GM12878 (cell line): ENCODE measurements around the gene CRAT. TPM values are rescaled to one million over a fixed set of nuclear protein-coding genes. Genes with fewer than 3 reads are reported as not detected.

Experiments
- DPF2 ChIP-seq: fragments of 450-650 bp; IDR thresholded peaks from 2 replicates; pipeline ENCODE4 v1.6.1; 2017; ENCODE audit warnings: mild to moderate bottlenecking
- EGR1 ChIP-seq, 2 experiments: IDR thresholded peaks; 1 replicate in 1 of 2; 2 replicates in 1 of 2; pipeline ENCODE4 v1.6.1; 2011 to 2012; ENCODE audit warnings: low read depth in 2 of 2, low read length in 2 of 2, borderline replicate concordance in 1 of 2, mild to moderate bottlenecking in 1 of 2, moderate library complexity in 1 of 2
- GATAD2B ChIP-seq: fragments of 450-650 bp; conservative IDR thresholded peaks from 2 replicates; pipeline ENCODE4 v1.6.1; 2017; ENCODE audit warnings: low read depth, mild to moderate bottlenecking, moderate library complexity
- IKZF2 ChIP-seq, 2 experiments: fragments of 450-650 bp; IDR thresholded peaks; 2 replicates each; pipeline ENCODE4 v1.6.1; 2017; ENCODE audit warnings: mild to moderate bottlenecking in 2 of 2, moderate library complexity in 2 of 2
- JUND ChIP-seq: IDR thresholded peaks from 2 replicates; pipeline ENCODE4 v1.6.1; 2012; ENCODE audit warnings: low read depth, mild to moderate bottlenecking, low read length, improper control_type of control experiment, moderate library complexity
- NR2C1 ChIP-seq: fragments of 450-650 bp; IDR thresholded peaks from 2 replicates; pipeline ENCODE4 v1.6.1; 2017; ENCODE audit warnings: antibody characterized with exemption, mild to moderate bottlenecking, moderate library complexity
- POU2F2 ChIP-seq: IDR thresholded peaks from 3 replicates; pipeline ENCODE4 v1.6.1; 2011; ENCODE audit warnings: low read depth, mild to moderate bottlenecking, low read length, borderline replicate concordance
- RB1 ChIP-seq: fragments of 450-650 bp; formaldehyde crosslinking; IDR thresholded peaks from 2 replicates; pipeline ENCODE4 v1.6.1; 2017; ENCODE audit warnings: mild to moderate bottlenecking, borderline replicate concordance
- RFX5 ChIP-seq: IDR thresholded peaks from 2 replicates; pipeline ENCODE4 v1.6.1; 2011; ENCODE audit warnings: low read depth, low read length, improper control_type of control experiment
- YY1 ChIP-seq: IDR thresholded peaks from 2 replicates; pipeline ENCODE4 v1.6.1; 2011; ENCODE audit warnings: low read depth, mild to moderate bottlenecking, low read length
- ZSCAN29 ChIP-seq: fragments of 450-650 bp; IDR thresholded peaks from 2 replicates; pipeline ENCODE4 v1.6.1; 2017; ENCODE audit warnings: mild to moderate bottlenecking, moderate library complexity
- polyA plus RNA-seq, 11 experiments: library from polyadenylated mRNA; depleted of rRNA in 4 of 11; unstranded in 6 of 11; stranded (reverse) in 5 of 11; fragments of >200 nt; fragmentation: Nextera tagmentation in 4 of 11; fragmentation: Illumina TruSeq in 1 of 11; extraction: Ambion mirVana in 4 of 11; extraction: Trizol in 1 of 11; gene quantifications; 1 replicate in 1 of 11; 2 replicates in 10 of 11; pipeline versions ENCODE4 v1.2.1 to v1.2.3, GENCODE V29; 2011 to 2016; ENCODE audit warnings: inconsistent platforms in 2 of 11, missing spikeins in 2 of 11, low read depth in 1 of 11
- total RNA-seq, 4 experiments: library from RNA; depleted of rRNA in 3 of 4; stranded (reverse); fragments of >200 nt in 3 of 4; fragmentation: Illumina TruSeq in 1 of 4; extraction: Trizol in 1 of 4; gene quantifications; 2 replicates each; pipeline versions ENCODE4 v1.2.1 to v1.2.3, GENCODE V29; 2013 to 2021
- TF ChIP-seq, protein P1 (sequence below): fragments of 150-350 bp; IDR thresholded peaks from 2 replicates; pipeline ENCODE4 v1.6.1; 2016; ENCODE audit warnings: low read depth, low read length
- TF ChIP-seq, protein P2 (sequence below): IDR thresholded peaks from 2 replicates; pipeline ENCODE4 v1.6.1; 2012; ENCODE audit warnings: low read depth, low read length, improper control_type of control experiment
- TF ChIP-seq, protein P3 (sequence below): fragments of 450-650 bp; formaldehyde crosslinking; IDR thresholded peaks from 2 replicates; pipeline ENCODE4 v1.4.0; 2020; ENCODE audit warnings: mild to moderate bottlenecking, moderate library complexity
- TF ChIP-seq, protein P4 (sequence below): IDR thresholded peaks from 2 replicates; pipeline ENCODE4 v1.6.1; 2011; ENCODE audit warnings: low read depth, mild to moderate bottlenecking, low read length, moderate library complexity, borderline replicate concordance; ENCODE audit errors: extremely low read depth
- TF ChIP-seq, protein P5 (sequence below): fragments of 450-650 bp; IDR thresholded peaks from 2 replicates; pipeline ENCODE4 v1.6.1; 2017; ENCODE audit warnings: mild to moderate bottlenecking, moderate library complexity

The CRAT gene
- total and polyA plus RNA-seq, 10 of the 15 experiments (the other 5 are each of a cell fraction or from before 2014, with no cell fraction given) = 0.10 to 3.4 (median 1.8) TPM

DNA sequence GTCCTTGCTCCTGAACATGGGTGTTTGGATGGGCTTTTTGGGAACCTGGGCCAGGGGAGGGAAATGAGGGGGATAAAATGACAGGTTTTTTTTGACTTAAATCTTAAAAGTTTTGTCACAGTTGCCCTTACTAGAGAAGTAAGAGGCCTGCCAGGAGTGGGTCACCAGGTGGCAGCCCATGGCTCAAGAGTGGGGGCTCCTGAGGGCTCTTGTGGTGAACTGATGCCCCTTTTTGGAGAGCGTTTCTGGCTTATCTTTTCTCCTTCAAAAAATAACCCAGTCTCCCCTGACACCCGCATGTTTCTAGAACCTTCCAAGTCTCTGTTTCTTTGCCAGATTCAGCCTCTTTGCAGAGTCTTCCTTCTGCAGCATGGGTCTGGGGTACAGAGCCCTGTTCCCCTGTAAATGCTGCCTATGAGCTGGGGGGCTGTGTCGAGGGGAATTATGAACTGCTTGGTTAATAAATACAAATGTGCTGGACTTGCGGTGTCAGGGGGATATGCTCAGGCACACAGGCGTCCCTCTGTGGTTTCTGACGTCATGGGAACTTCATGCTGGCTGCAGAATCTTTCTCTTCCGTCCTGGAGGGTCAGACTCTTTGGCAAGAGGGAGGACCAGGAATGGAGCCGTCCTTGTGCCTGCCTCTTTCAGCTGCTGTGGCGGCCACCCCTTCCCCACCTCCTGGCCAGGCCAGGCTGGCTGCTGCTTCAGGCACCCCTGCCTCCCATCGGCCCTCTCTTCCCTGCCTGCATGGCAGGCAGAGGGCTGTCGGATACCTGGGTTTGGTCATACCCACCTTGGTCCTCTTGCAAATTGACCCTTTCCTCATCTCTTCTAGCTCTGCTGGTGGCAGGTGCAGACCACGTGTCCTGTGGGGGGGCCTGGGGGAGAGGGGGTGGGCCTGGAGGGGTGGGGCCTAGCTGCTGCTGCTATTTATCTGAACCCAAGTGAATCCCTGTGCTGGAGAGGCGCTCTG, 30.8 kb upstream of the CRAT start (continued):
- TF ChIP-seq, protein P1, sequence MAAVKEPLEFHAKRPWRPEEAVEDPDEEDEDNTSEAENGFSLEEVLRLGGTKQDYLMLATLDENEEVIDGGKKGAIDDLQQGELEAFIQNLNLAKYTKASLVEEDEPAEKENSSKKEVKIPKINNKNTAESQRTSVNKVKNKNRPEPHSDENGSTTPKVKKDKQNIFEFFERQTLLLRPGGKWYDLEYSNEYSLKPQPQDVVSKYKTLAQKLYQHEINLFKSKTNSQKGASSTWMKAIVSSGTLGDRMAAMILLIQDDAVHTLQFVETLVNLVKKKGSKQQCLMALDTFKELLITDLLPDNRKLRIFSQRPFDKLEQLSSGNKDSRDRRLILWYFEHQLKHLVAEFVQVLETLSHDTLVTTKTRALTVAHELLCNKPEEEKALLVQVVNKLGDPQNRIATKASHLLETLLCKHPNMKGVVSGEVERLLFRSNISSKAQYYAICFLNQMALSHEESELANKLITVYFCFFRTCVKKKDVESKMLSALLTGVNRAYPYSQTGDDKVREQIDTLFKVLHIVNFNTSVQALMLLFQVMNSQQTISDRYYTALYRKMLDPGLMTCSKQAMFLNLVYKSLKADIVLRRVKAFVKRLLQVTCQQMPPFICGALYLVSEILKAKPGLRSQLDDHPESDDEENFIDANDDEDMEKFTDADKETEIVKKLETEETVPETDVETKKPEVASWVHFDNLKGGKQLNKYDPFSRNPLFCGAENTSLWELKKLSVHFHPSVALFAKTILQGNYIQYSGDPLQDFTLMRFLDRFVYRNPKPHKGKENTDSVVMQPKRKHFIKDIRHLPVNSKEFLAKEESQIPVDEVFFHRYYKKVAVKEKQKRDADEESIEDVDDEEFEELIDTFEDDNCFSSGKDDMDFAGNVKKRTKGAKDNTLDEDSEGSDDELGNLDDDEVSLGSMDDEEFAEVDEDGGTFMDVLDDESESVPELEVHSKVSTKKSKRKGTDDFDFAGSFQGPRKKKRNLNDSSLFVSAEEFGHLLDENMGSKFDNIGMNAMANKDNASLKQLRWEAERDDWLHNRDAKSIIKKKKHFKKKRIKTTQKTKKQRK = no peak
- TF ChIP-seq JUND = no peak
- TF ChIP-seq, protein P2, sequence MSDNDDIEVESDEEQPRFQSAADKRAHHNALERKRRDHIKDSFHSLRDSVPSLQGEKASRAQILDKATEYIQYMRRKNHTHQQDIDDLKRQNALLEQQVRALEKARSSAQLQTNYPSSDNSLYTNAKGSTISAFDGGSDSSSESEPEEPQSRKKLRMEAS = peak; percentile 45; the same call in 1 of the 2 replicates
- 0 out of 2 replicates have a peak, but pooled peaks have one; percentile 42 for TF ChIP-seq RFX5
- no peak for TF ChIP-seq RB1
- peak; percentile 84 for TF ChIP-seq DPF2
- peak; percentile 45; the same call in 1 of the 2 replicates for TF ChIP-seq GATAD2B
- TF ChIP-seq, protein P3, sequence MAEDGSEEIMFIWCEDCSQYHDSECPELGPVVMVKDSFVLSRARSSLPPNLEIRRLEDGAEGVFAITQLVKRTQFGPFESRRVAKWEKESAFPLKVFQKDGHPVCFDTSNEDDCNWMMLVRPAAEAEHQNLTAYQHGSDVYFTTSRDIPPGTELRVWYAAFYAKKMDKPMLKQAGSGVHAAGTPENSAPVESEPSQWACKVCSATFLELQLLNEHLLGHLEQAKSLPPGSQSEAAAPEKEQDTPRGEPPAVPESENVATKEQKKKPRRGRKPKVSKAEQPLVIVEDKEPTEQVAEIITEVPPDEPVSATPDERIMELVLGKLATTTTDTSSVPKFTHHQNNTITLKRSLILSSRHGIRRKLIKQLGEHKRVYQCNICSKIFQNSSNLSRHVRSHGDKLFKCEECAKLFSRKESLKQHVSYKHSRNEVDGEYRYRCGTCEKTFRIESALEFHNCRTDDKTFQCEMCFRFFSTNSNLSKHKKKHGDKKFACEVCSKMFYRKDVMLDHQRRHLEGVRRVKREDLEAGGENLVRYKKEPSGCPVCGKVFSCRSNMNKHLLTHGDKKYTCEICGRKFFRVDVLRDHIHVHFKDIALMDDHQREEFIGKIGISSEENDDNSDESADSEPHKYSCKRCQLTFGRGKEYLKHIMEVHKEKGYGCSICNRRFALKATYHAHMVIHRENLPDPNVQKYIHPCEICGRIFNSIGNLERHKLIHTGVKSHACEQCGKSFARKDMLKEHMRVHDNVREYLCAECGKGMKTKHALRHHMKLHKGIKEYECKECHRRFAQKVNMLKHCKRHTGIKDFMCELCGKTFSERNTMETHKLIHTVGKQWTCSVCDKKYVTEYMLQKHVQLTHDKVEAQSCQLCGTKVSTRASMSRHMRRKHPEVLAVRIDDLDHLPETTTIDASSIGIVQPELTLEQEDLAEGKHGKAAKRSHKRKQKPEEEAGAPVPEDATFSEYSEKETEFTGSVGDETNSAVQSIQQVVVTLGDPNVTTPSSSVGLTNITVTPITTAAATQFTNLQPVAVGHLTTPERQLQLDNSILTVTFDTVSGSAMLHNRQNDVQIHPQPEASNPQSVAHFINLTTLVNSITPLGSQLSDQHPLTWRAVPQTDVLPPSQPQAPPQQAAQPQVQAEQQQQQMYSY (CRISPR knock-in tag) = no peak
- TF ChIP-seq, protein P4, sequence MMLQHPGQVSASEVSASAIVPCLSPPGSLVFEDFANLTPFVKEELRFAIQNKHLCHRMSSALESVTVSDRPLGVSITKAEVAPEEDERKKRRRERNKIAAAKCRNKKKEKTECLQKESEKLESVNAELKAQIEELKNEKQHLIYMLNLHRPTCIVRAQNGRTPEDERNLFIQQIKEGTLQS = no peak
- TF ChIP-seq NR2C1 = no peak
- TF ChIP-seq IKZF2 (IDR thresholded peaks at IDR 0.05) = peak; percentile 82 to 88
- TF ChIP-seq YY1 = 0 out of 2 replicates have a peak, but pooled peaks have one; percentile 38
- TF ChIP-seq EGR1 (IDR thresholded peaks at IDR 0.05; ENCODE audit: borderline replicate concordance in 1 of 2, low read depth in 2 of 2, low read length in 2 of 2) = no peak
- no peak for TF ChIP-seq ZSCAN29
- TF ChIP-seq, protein P5, sequence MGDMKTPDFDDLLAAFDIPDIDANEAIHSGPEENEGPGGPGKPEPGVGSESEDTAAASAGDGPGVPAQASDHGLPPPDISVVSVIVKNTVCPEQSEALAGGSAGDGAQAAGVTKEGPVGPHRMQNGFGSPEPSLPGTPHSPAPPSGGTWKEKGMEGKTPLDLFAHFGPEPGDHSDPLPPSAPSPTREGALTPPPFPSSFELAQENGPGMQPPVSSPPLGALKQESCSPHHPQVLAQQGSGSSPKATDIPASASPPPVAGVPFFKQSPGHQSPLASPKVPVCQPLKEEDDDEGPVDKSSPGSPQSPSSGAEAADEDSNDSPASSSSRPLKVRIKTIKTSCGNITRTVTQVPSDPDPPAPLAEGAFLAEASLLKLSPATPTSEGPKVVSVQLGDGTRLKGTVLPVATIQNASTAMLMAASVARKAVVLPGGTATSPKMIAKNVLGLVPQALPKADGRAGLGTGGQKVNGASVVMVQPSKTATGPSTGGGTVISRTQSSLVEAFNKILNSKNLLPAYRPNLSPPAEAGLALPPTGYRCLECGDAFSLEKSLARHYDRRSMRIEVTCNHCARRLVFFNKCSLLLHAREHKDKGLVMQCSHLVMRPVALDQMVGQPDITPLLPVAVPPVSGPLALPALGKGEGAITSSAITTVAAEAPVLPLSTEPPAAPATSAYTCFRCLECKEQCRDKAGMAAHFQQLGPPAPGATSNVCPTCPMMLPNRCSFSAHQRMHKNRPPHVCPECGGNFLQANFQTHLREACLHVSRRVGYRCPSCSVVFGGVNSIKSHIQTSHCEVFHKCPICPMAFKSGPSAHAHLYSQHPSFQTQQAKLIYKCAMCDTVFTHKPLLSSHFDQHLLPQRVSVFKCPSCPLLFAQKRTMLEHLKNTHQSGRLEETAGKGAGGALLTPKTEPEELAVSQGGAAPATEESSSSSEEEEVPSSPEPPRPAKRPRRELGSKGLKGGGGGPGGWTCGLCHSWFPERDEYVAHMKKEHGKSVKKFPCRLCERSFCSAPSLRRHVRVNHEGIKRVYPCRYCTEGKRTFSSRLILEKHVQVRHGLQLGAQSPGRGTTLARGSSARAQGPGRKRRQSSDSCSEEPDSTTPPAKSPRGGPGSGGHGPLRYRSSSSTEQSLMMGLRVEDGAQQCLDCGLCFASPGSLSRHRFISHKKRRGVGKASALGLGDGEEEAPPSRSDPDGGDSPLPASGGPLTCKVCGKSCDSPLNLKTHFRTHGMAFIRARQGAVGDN = peak; percentile 59
- peak; percentile 43; the same call in 1 of the 3 replicates for TF ChIP-seq POU2F2
